ENCODE measurements around the gene LATS2.
A peak's percentile ranks its signal among the peaks of the same experiment; 100 is the strongest.

Gene LATS2

DNA sequence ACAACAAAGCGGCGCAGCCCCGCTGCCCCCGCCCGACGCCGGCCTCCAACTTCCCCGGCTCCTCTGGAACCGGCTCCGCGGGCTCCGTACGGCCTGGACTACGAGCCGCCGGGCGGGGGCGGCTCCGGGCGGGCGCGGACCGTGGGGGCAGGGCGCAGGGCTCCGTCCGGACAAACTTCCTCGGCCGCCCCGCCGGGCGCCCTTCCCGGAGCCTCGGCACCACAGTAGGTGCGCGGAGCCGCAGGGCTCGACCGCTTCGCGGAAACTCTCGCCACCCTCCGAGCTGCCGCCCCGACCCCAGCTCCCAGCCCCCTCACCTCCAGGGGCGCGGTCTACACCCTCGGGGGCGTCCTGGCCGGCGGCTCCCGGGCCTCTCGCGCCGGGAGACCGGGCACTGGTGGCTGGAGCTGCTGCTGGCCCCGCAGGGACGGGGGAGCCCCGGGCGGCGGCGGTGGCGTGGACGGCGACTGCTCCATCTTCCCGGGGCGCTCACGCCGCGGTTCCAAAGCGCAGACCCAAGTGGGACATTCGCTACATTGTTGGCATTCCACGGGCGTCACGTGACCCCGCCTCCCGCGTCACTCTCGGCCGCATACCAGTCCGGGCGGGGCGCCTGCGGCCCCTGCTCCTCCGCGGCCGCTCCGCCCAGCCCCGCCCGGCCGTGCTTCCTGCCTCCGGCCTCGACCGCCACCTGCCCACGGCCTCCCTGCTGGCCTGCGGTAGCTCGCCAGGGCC lies at the start of gene LATS2:
Gene LATS2 (minus strand): TSS at position 558 of the 735 bp plus-strand sequence. CDS start 15,560 bp downstream, outside the sequence.
- H3K27me3 Mint-ChIP-seq: peaks cover 41% of the 10 kb centered on the region
- peak within 1 kb of the TSS; percentile 84 to 87 for H3K4me3 Mint-ChIP-seq
- H3K27ac Mint-ChIP-seq: peak within 1 kb of the TSS; percentile 48 to 69
- ATAC-seq (peak; percentile 85), DNase-seq (peak; percentile 38 to 64)
- no peaks in the 10 kb centered on the region for H3K9me3 Mint-ChIP-seq
- H3K4me1 Mint-ChIP-seq: peaks cover 6% of the 10 kb centered on the region

DNA sequence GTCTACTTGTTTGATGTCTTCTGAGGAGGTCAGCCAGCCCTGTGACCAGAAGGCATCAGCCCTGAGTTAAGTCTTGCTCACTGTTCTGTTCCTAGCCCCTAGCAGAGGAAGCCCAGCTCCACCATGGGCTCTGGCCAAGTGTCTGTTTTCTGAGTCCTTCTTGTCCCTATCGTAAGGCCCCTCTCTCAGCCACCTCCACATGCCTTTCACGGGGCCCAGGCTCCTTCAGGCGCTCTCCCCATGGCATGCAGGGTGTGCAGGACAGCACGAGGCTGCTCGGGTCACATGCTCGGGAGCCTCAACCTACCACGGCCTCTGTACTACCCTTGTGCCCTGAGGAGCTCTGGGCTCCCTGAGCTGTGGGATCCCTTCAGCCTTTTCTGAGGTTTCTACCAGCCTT lies 47.8 kb upstream of the LATS2 start:
- ATAC-seq: no peak
- H3K9me3 Mint-ChIP-seq: no peaks in the 10 kb centered on the region
- no peak overlapping the region for H3K27ac Mint-ChIP-seq
- no peaks in the 10 kb centered on the region for H3K27me3 Mint-ChIP-seq
- H3K4me1 Mint-ChIP-seq: no peaks in the 10 kb centered on the region
- no peak overlapping the region for H3K4me3 Mint-ChIP-seq
- no peak for DNase-seq

DNA sequence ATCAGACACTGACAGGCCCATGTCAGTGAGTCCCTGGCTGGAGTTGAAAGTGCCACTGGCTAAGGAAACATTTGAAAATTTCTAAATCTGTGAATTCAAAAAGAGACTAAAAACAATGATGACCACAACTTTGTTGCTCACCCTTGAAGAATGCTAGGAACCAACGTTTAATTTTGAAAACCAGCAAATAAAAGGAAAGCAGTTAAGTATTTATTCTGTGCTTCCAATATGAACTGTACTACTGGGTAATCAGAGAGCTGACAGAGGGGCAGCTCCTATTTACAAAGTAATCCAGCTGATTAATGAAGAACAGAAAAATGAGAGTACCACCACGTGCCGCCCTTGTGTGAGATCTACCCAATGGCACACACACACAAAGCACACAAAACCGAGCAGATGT lies 44.7 kb upstream of the LATS2 start:
- Mint-ChIP-seq H3K4me1 (no peaks in the 10 kb centered on the region), H3K27ac (no peak overlapping the region), H3K27me3 (no peaks in the 10 kb centered on the region), H3K4me3 (no peak overlapping the region), H3K9me3 (no peaks in the 10 kb centered on the region)
- DNase-seq: no peak
- no peak for ATAC-seq

DNA sequence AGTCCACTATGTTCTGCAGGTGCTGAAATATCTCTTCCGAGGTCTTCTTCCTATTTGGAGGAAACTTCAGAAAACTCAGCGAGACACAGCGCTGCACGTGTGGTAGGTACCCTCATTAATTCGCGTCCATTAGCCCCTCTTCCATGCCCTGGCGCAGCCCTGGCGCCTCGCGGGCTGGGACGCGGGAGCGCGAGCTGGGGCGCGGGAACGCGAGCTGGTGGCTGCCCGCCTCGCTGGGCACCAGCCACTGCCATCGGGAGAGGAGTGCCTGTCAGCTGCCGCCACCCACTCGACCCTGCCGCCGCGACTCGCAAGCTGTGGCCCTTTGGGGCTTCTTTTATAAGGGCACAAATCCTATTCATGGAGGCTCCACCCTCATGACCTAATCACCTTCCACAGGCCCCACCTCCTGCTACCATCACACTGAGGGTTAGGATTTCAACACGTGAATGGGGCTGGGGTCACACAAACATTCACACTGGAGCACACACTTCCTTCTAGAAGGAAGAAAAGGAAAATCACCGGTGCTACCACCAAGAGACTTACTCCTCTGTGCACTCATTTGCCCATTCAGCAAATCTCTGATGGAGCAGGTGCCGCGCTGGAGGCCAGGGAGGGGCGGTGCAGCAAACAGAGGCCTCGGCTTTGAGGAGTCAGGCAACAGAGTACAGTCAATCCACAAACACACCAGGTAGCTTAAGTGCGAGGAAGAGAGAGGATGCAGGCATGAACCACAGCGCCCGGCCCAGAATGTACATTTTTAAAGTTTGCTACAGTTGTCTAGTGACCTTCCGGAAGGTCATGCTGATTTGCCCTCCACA lies 43.0 kb upstream of the LATS2 start:
- H3K27me3 Mint-ChIP-seq: no peaks in the 10 kb centered on the region
- no peak overlapping the region for H3K4me3 Mint-ChIP-seq
- no peaks in the 10 kb centered on the region for H3K4me1 Mint-ChIP-seq
- DNase-seq (no peak), ATAC-seq (no peak)
- H3K27ac Mint-ChIP-seq: no peak overlapping the region
- no peaks in the 10 kb centered on the region for H3K9me3 Mint-ChIP-seq

DNA sequence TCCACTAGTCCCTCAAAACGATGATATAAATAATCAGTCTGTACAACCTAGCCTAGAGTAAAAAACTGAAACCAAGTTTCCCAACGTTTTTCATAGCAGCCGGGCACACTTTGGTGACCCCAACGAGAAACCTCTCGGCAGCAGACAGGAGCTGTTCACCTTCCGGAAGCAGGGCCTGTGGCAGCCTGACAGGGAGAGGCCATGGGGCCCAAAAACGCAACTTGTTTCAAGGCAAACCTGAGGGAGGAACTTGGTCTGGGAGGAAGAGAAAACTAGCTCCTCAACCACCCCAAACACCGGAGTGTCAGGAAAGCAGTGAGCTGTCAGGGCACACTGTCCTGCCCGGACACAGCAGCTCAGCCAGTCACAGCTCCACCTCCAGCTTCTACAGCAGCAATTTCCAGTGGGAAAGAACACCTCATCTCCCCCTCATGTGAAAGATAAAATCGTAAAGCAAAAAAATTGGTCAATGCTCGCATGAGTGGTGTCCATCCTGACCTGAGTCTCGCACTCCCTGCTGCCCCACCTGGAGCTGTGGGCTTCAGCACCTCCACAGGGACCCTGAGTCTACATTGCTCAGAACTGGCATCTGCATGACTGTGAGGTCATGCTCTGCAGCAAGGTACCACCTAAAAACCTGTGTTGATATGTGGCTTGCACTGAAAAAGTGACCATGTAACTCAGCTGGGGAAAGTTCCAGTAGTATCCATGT lies 40.6 kb upstream of the LATS2 start:
- Mint-ChIP-seq H3K4me3 (no peak overlapping the region), H3K4me1 (no peaks in the 10 kb centered on the region), H3K27ac (no peak overlapping the region), H3K9me3 (no peaks in the 10 kb centered on the region), H3K27me3 (no peaks in the 10 kb centered on the region)
- DNase-seq (no peak), ATAC-seq (no peak)

DNA sequence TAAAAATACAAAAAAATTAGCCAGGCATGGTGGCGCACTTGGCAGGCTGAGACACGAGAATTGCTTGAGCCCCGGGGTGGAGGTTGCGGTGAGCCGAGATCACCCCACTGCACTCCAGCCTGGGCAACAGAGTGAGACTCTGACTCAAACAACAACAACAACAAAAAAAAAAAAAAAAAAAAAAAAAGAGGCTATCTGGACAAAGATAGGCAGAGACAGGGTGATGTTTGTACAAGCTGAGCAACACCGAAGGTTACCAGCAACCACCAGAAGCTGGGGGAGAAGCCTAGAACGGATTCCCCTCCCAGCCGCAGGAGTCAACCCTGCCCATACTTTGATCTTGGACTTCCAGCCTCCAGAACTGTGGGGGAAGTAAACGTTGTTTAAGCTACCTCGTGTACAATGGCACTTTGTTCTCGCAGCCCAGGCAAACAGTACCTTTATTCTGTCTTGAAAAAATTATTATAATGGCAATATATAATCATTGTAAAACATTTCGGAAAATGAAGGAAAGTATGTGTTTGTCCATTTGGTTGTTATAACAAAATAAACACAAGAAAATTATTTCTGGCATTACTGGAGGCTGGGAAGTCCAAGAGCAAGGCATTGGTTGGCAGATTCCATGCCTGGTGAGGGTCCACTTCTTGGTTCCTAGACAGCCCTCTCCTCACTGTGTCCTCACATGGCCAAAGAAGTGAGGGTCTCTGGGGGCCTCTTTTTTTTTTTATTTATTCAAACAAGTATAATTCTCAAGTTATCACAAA lies 39.8 kb upstream of the LATS2 start:
- Mint-ChIP-seq H3K4me1 (no peaks in the 10 kb centered on the region), H3K27ac (no peak overlapping the region), H3K9me3 (no peaks in the 10 kb centered on the region), H3K4me3 (no peak overlapping the region), H3K27me3 (no peaks in the 10 kb centered on the region)
- DNase-seq: no peak
- ATAC-seq: no peak

DNA sequence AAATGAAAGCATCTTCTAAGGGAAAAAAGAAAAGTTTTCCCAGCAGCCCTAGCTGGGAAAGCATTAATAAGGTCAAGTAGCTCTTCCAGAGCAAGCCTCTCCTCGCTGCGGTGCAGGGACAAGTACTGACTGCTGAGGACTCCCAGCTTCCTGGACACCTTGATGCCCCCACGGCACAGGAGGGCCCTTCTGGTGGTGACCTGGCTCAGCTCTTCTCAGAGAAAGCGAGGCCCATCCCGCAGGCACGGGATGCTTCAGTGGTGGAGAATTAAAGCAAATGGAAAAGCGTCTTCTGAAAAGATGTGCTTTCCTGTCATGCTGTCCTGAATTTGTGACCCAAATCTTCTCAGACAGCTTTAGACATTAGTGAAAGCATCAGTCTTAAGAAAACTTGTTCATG lies 38.8 kb upstream of the LATS2 start:
- DNase-seq: no peak
- no peaks in the 10 kb centered on the region for H3K4me1 Mint-ChIP-seq
- no peak for ATAC-seq
- H3K27ac Mint-ChIP-seq: no peak overlapping the region
- no peak overlapping the region for H3K4me3 Mint-ChIP-seq
- H3K27me3 Mint-ChIP-seq: no peaks in the 10 kb centered on the region
- no peaks in the 10 kb centered on the region for H3K9me3 Mint-ChIP-seq

DNA sequence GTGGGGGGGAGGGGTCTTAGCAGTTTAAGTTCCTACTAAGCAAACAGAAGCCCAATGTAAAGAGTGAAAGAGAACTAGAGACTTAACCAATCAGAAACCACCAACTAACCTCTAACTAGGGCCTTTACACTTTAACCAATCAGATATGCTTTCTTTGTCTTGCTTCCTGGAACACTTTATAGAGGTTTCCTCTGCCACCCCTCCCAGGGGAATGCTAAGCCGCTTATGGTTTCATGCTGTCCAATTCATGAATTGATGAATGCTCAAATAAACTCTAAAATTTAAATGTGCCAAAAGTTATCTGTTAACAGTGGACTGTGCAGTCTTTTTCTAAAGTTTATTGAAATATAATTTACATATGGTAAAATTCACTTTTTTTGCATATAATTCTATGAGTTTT lies 33.9 kb upstream of the LATS2 start:
- ATAC-seq: no peak
- Mint-ChIP-seq H3K27ac (no peak overlapping the region), H3K4me3 (no peak overlapping the region), H3K4me1 (no peaks in the 10 kb centered on the region), H3K27me3 (no peaks in the 10 kb centered on the region), H3K9me3 (no peaks in the 10 kb centered on the region)
- DNase-seq: no peak

DNA sequence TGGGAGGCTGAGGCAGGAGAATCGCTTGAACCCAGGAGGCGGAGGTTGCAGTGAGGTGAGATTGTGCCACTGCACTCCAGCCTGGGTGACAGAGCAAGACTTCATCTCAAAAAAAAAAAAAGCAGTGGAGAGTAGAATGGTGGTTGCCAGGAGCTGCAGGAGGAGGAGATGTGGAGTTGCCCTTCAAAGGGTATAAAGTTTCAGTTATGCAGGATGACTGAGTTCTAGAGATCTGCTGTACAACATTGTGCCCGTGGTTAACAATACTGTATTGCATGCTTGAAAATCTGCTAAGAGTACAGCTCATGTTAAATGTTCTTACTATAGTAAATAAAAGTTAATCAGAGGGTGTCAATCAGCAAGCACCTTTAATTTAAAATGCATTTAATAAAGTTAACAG lies 28.4 kb upstream of the LATS2 start:
- no peak overlapping the region for H3K4me3 Mint-ChIP-seq
- DNase-seq: no peak
- H3K4me1 Mint-ChIP-seq: peaks cover 6% of the 10 kb centered on the region
- ATAC-seq: peak; percentile 70
- no peak overlapping the region for H3K27ac Mint-ChIP-seq
- no peaks in the 10 kb centered on the region for H3K27me3 Mint-ChIP-seq
- H3K9me3 Mint-ChIP-seq: no peaks in the 10 kb centered on the region

DNA sequence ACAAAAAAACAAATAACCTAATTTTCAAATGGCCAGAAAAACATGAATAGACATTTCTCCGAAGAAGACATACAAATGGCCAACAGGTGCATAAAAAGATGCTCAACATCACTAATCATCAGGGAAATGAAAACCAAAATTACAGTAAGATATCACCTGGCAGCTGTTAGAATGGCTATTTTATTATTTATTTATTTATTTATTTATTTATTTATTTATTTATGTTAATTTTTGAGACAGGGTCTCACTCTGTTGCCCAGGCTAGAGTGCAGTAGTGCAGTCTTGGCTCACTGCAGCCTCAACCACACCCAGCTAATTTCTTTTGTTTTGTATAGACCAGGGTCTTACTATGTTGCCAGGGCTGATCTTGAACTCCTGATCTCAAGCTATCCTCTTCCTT lies 27.1 kb upstream of the LATS2 start:
- no peak overlapping the region for H3K27ac Mint-ChIP-seq
- DNase-seq: no peak
- peaks cover 6% of the 10 kb centered on the region for H3K4me1 Mint-ChIP-seq
- H3K4me3 Mint-ChIP-seq: no peak overlapping the region
- ATAC-seq: no peak
- H3K27me3 Mint-ChIP-seq: no peaks in the 10 kb centered on the region
- no peaks in the 10 kb centered on the region for H3K9me3 Mint-ChIP-seq

DNA sequence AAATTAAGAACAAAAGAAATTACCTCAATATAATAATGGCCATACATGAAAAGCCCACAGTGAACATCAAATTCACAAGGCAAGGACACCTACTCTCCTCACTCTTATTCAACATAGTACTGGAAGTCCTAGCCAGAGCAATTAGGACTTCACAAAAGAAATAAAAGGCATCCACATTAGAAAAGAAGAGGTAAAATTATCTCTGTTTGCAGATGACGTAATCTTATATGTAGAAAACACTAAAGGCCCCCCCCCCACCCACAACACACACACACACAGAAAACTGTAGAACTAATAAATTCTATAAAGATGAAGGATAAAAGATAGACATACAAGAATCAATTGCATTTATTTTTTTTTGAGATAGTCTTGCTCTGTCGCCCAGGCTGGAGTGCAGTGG lies 25.5 kb upstream of the LATS2 start:
- Mint-ChIP-seq H3K27me3 (no peaks in the 10 kb centered on the region), H3K9me3 (no peaks in the 10 kb centered on the region), H3K4me3 (no peak overlapping the region), H3K27ac (no peak overlapping the region), H3K4me1 (peaks cover 6% of the 10 kb centered on the region)
- ATAC-seq: no peak
- DNase-seq: no peak

DNA sequence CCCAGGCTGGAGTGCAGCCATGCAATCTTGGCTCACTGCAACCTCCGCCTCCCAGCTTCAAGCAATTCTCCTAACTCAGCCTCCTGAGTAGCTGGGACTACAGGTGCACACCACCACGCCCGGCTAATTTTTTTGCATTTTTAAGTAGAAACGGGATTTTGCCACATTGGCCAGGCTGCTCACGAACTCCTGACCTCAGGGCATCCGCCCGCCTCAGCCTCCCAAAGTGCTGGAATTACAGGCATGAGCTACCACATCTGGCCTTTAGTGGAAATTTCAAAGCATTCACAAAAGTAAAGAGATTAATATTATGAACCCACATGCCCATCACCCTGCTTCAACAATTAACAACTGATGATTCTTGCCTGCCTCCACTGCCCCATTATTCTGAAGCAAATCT lies 20.5 kb upstream of the LATS2 start:
- H3K4me1 Mint-ChIP-seq: no peaks in the 10 kb centered on the region
- H3K27me3 Mint-ChIP-seq: no peaks in the 10 kb centered on the region
- H3K9me3 Mint-ChIP-seq: no peaks in the 10 kb centered on the region
- ATAC-seq (no peak), DNase-seq (no peak)
- no peak overlapping the region for H3K27ac Mint-ChIP-seq
- no peak overlapping the region for H3K4me3 Mint-ChIP-seq

DNA sequence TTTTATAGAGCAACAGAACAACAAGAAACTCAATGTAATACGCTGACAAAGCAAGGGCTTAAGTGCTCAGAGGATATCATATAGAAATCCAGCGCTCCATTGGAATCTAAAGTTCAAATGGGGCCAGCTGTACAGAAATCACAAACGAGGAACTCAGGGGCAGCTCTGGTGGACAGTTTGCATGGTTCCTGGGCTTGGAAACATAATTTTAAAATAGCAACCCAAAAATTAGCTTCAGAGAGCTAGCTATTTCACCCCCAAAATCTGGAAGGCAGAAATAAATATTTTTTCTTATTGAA lies 19.2 kb upstream of the LATS2 start:
- ATAC-seq (no peak), DNase-seq (no peak)
- H3K9me3 Mint-ChIP-seq: no peaks in the 10 kb centered on the region
- no peak overlapping the region for H3K4me3 Mint-ChIP-seq
- H3K27me3 Mint-ChIP-seq: no peaks in the 10 kb centered on the region
- H3K4me1 Mint-ChIP-seq: peaks cover under 1% of the 10 kb centered on the region
- no peak overlapping the region for H3K27ac Mint-ChIP-seq

DNA sequence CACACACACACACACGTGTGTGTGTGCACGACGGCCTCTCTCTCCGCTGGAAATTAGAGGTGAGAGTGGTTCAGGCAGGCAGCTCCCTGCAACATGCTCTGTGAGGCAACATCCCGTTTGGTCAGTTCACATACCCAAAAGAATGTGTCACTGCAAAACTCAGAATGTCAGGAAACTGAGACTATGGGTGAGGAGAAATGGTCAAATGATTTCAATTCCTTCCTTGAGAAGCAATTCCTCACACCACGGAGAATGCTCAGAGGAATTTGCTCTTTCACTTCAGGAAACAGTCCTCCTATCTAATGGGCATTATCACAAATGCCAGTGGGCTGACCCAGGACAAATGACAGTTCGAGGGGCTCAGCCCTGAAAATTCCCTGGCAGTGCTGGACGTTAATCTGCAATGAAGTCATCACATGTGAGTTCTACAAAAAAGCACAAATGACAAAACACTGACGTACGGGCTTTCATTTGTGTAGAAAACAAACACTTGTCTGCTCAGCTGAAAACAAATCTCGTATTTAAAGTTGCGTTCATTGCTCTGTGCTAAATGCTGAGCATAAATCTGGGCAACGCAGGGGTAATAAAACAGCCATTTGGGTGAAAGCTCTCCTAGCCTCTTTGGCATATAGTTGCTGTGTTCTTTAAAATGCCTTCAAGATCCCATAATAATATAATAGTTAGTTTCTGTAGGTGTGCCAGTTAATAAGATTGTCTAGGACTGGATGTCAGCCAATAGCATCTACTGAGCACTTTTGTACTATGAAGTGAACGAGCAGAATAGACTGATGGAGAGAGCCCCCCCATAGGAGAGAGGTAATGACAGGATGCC lies 18.6 kb upstream of the LATS2 start:
- ATAC-seq: no peak
- no peaks in the 10 kb centered on the region for H3K27me3 Mint-ChIP-seq

DNA sequence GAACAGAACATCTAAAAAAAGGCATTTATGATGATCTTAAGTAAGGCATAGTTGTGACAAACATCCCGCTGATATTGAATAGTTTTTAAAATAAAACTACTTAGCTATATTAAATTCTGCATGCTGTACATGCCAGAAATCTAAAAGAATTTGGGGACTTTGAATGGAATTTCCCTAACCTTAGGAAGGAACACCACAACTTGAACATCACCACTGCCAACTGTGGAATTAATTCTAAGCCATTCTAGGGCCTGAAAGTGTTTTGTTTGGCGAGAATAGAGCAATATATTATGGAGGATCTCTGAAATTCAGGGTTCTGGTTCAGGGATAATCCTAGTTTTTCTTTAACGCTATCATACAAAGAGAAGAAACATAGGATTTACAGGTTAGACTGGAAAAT lies 17.8 kb upstream of the LATS2 start:
- H3K9me3 Mint-ChIP-seq: no peaks in the 10 kb centered on the region
- ATAC-seq (no peak), DNase-seq (no peak)
- H3K27ac Mint-ChIP-seq: no peak overlapping the region
- H3K4me3 Mint-ChIP-seq: no peak overlapping the region
- peaks cover 14% of the 10 kb centered on the region for H3K4me1 Mint-ChIP-seq
- no peaks in the 10 kb centered on the region for H3K27me3 Mint-ChIP-seq

More for the DNA sequence above, 18.6 kb upstream of the LATS2 start:
- Mint-ChIP-seq H3K27ac (peak overlapping the region in 1 of 2 donors; percentile 21), H3K9me3 (no peaks in the 10 kb centered on the region), H3K4me3 (no peak overlapping the region), H3K4me1 (peaks cover 6% of the 10 kb centered on the region)
- DNase-seq: no peak
